Measurements from ENCODE around the gene PTTG1IP.

PTTG1IP gene

DNA sequence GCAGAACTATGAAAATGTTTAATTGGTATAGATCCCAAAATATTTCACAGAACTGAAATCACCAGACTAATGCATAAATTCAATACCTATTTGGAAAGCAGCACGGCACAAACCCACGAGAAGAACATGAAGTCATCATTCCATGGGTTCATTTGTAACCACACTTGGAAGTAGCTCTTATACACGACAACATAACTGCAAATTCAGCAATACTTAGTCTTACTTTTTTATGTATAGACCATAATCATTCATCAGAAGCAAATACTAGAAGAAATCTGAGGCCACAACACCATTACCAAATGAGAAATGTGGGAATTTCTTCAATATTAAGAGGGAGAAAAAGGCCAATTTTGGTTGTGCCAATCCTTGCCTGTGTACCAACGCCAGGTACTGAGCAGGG, 67.6 kb downstream of the PTTG1IP start:
- no peak for DNase-seq

DNA sequence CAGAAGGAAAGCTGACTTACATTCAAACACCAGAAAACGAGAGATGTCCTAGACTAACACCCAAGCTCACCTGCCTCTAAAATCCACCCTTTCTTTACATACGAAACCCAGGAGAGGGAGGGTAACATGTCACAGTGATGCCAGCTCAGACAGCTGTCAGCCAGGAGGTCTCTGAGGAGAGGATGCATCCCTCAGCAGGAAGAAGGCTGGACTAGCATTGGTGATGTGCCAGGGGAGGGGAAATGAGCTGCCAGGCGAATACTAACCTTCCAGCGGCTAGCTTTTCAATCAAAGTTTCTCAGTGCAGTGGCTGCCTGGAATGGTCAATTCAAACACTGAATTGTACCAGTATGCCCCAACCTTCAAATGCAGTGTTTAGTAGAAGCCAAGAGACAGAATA, 68.3 kb downstream of the PTTG1IP start:
- DNase-seq, result no peak

DNA sequence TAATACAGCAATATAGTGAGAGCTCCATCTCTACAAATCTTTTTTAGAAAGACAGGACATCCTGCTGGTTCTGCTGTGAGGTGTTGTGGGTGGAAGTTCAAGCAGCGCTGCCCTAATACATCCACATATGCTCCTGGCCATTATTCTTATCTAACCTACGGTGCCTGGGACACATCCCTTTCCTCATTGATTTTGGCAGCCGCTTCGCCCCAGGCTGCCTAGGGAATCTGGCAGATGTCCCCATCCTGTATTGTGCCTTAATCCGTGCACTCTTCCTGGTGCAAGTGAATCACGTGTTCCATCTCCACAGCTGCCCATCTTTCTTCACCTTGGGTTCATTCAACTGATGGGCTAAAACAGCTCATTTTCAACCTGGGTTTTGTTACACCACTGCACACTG, 68.7 kb downstream of the PTTG1IP start:
- no peak for DNase-seq

DNA sequence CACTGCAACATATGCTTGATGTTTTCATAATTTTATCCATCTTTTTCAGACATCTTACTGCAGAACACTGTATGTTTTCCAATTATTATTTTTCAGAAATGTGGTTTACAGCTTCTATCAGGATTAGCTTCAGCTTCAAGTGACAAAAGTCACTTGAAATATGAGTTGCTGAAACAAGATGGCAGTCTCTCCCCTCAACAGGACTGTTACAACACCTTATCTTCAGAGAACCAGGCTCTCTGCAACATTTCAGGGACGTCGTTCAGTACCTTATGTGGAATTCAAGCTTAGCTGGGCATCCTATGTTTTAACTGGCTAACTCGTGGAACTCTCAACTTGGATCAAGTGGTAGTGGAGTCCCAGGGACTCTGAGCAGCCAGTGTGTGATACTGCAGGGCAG, 69.8 kb downstream of the PTTG1IP start:
- no peak for DNase-seq

GRCh38 chr21:44802396-44803153, 70.9 kb downstream of the PTTG1IP start:
- no peak for DNase-seq

GRCh38 chr21:44801468-44802395, 71.8 kb downstream of the PTTG1IP start, which contains the start of gene UBE2G2:
UBE2G2 (minus strand) TSS chr21:44801820; CDS start chr21:44801748, 72 bp downstream.
- DNase-seq, result peak in 54 of 56 donors; percentile 31 to 86 (median 71)

- no peak for DNase-seq
Observed at GRCh38 chr21:44800971-44801467, 72.5 kb downstream of the PTTG1IP start.

DNA sequence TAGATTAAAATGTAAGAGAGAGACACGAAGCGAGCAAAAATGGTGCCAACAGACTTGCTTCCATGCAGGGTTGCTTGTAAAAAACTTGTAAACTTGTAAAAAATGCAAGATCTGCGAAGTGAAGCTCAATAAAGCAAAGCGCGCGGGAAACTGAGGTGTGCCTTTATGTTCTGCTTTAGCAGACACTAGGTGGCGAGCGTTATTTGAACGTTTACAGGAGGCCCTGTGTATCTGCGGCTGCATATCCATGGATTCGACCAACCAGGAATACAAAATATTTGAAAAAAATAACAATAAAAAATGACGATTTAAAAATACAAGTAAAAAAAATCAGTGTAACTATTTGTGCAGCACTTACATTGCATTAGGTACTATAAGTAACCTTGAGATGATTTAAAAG, 73.4 kb downstream of the PTTG1IP start:
- DNase-seq, result peak in 1 of 56 donors; percentile 37

DNA sequence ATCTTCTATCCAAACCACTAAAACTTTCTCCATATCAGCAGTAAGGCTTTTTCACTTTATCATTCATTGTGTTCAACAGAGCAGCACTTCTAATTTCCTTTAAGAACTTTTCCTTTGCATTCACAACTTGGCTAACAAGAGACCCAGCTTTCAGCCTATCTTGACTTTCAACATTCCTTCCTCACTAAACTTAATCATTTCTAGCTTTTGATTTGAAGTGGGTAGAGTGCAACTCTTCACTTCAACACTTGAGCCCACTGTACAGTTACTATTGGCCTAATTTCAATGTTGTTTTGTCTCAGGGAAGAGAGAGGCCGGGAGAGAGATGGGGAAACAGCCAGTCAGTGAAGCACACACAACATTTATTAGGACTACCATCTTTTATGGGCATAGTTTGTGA, 73.8 kb downstream of the PTTG1IP start:
- no peak for DNase-seq

All from nucleus accumbens (tissue), 56 donors.